GM19023 (cell line): ENCODE measurements around the gene ATM.

Experiments used
- ATAC-seq: cut with Tn5 transposase; IDR thresholded peaks from one replicate; pipeline ENCODE4 v1.9.1; 2021; ENCODE audit warnings: mild to moderate bottlenecking, moderate library complexity; ENCODE audit not compliant: unreplicated experiment

Gene ATM

GRCh38 chr11:108222574-108223347 lies at the start of gene ATM, which contains the start of gene NPAT:
Gene ATM, plus strand, starts transcription at chr11:108223067. Its CDS starts 4,558 bp downstream, at chr11:108227625.
Gene NPAT, minus strand, starts transcription at chr11:108222638. Its CDS starts 102 bp downstream, at chr11:108222536.
- ATAC-seq: peak; percentile 80

- ATAC-seq: no peak
Measured at GRCh38 chr11:108177570-108177969, 45.3 kb upstream of the ATM start.

GRCh38 chr11:108193725-108194124 lies 29.1 kb upstream of the ATM start:
- ATAC-seq: no peak

- no peak for ATAC-seq
Measured at GRCh38 chr11:108196901-108197300, 26.0 kb upstream of the ATM start.

GRCh38 chr11:108197351-108197750 lies 25.5 kb upstream of the ATM start:
- no peak for ATAC-seq

- ATAC-seq: no peak
Measured at GRCh38 chr11:108198833-108199232, 24.0 kb upstream of the ATM start.

- ATAC-seq: peak; percentile 87
Measured at GRCh38 chr11:108199446-108200321, 23.2 kb upstream of the ATM start.

GRCh38 chr11:108203075-108203474 lies 19.8 kb upstream of the ATM start:
- ATAC-seq: no peak

GRCh38 chr11:108204376-108204775 lies 18.5 kb upstream of the ATM start:
- ATAC-seq: no peak

GRCh38 chr11:108204929-108205499 lies 17.9 kb upstream of the ATM start:
- no peak for ATAC-seq

- no peak for ATAC-seq
Measured at GRCh38 chr11:108206171-108206570, 16.7 kb upstream of the ATM start.

- ATAC-seq: no peak
Measured at GRCh38 chr11:108206969-108207682, 15.7 kb upstream of the ATM start.

GRCh38 chr11:108207683-108208060 lies 15.2 kb upstream of the ATM start:
- no peak for ATAC-seq

- ATAC-seq: no peak
Measured at GRCh38 chr11:108210441-108210840, 12.4 kb upstream of the ATM start.

- ATAC-seq: no peak
Measured at GRCh38 chr11:108213784-108214183, 9.1 kb upstream of the ATM start.

- ATAC-seq: no peak
Measured at GRCh38 chr11:108216988-108217387, 5.9 kb upstream of the ATM start.

- no peak for ATAC-seq
Measured at GRCh38 chr11:108218455-108218854, 4.4 kb upstream of the ATM start.

- no peak for ATAC-seq
Measured at GRCh38 chr11:108218912-108219783, 3.7 kb upstream of the ATM start.

GRCh38 chr11:108220721-108221336 lies 2.0 kb upstream of the ATM start:
- ATAC-seq: no peak

- no peak for ATAC-seq
Measured at GRCh38 chr11:108221371-108221770, 1.5 kb upstream of the ATM start.
